HepG2 (cell line): ENCODE measurements around the gene IGDCC3. TPM values are rescaled to one million over a fixed set of nuclear protein-coding genes. Genes with fewer than 3 reads are reported as not detected.

ENCODE experiments used
- ATAC-seq: fragments of 200-7000 bp; cut with Tn5 transposase; 3 replicates; pipeline ENCODE4 v1.9.1; 2020; ENCODE audit warnings: mild to moderate bottlenecking, moderate library complexity
- BruUV-seq: library from RNA; stranded (reverse); fragments of 400-500 nt; replicated peaks from 2 replicates; lab custom pipeline; 2021; lab: Mats Ljungman, UMichigan
- CTCF ChIA-PET: fragments of 300-600 bp; formaldehyde crosslinking; extraction: SDS; loops from one replicate; lab custom pipeline; 2021; ENCODE audit warnings: low total read pairs, inconsistent platforms, low intra/inter-chr PET ratio; lab: Yijun Ruan, JAX
- POLR2A ChIA-PET: fragments of 350-600 bp; sonication (Branson Sonifier 250); formaldehyde crosslinking; loops from one replicate; lab custom pipeline; 2020; ENCODE audit warnings: antibody characterized with exemption, inconsistent platforms; lab: Yijun Ruan, JAX
- DNase-seq: peaks from one replicate; pipeline ENCODE4 v3.0.0-alpha.2; 2015; ENCODE audit warnings: low spot score
- FAIRE-seq: peaks from 3 replicates; lab custom pipeline; 2011; peaks lifted over from hg19 to GRCh38; lab: Jason Lieb, UNC
- H2AFZ ChIP-seq: one replicate; pipeline ENCODE4 v1.6.1; 2011; ENCODE audit warnings: low read length, inconsistent platforms
- H3K27ac ChIP-seq: fragments of 300-600 bp; 3 replicates; pipeline ENCODE4 v1.8.0; 2011; ENCODE audit warnings: mixed run types, mild to moderate bottlenecking, mixed read lengths, low read length, inconsistent platforms; ENCODE audit not compliant: insufficient read depth; ENCODE audit errors: extremely low read length
- H3K27me3 ChIP-seq, 2 experiments: fragments of 200-600 bp in 1 of 2; 2 replicates in 1 of 2; 3 replicates in 1 of 2; pipeline versions ENCODE4 v1.6.0 to v1.8.0; 2011; ENCODE audit warnings: low read length in 2 of 2, mild to moderate bottlenecking in 2 of 2, moderate library complexity in 2 of 2, inconsistent platforms in 1 of 2; ENCODE audit not compliant: insufficient read depth in 2 of 2, control insufficient read depth in 1 of 2
- H3K36me3 ChIP-seq, 2 experiments: fragments of 200-600 bp in 1 of 2; replicated peaks in 1 of 2; 2 replicates in 1 of 2; 3 replicates in 1 of 2; pipeline versions ENCODE4 v1.5.1 to v1.8.0; 2011; ENCODE audit warnings: low read length in 2 of 2, inconsistent platforms in 1 of 2; ENCODE audit not compliant: insufficient read depth in 2 of 2, control insufficient read depth in 1 of 2
- H3K4me1 ChIP-seq: 2 replicates; pipeline ENCODE4 v1.5.1; 2012; ENCODE audit warnings: low read length, inconsistent platforms; ENCODE audit not compliant: insufficient read depth
- H3K4me2 ChIP-seq: 2 replicates; pipeline ENCODE4 v1.6.0; 2011; ENCODE audit warnings: low read depth, low read length, inconsistent platforms
- H3K4me3 ChIP-seq, 3 experiments: fragments of 200-600 bp in 1 of 3; sonication (generic), shearing (Covaris generic) in 1 of 3; replicated peaks in 1 of 3; 2 replicates each; pipeline ENCODE4 v1.5.1; 2011 to 2016; ENCODE audit warnings: low read length in 3 of 3, inconsistent platforms in 2 of 3, low read depth in 2 of 3, mild to moderate bottlenecking in 2 of 3, control low read depth in 1 of 3, mixed read lengths in 1 of 3; ENCODE audit not compliant: insufficient read depth in 1 of 3
- H3K79me2 ChIP-seq: one replicate; pipeline ENCODE4 v1.6.1; 2011; ENCODE audit warnings: low read length, inconsistent platforms; ENCODE audit not compliant: insufficient read depth
- H3K9ac ChIP-seq: 2 replicates; pipeline ENCODE4 v1.6.0; 2011; ENCODE audit warnings: mild to moderate bottlenecking, low read depth, low read length, inconsistent platforms; ENCODE audit not compliant: insufficient read depth
- H3K9me3 ChIP-seq: 2 replicates; pipeline ENCODE4 v1.5.1; 2012; ENCODE audit warnings: mild to moderate bottlenecking, low read length
- H4K20me1 ChIP-seq: 2 replicates; pipeline ENCODE4 v1.6.0; 2011; ENCODE audit warnings: inconsistent platforms, mild to moderate bottlenecking, low read length, moderate library complexity; ENCODE audit not compliant: insufficient read depth
- ATF7-NPFF ChIP-seq: sonication (generic); formaldehyde crosslinking; IDR thresholded peaks from 2 replicates; pipeline ENCODE4 v1.8.1; 2023; ENCODE audit warnings: mild to moderate bottlenecking, low read depth, missing genetic modification reagents, moderate library complexity
- CREM ChIP-seq, 2 experiments: sonication (generic) in 1 of 2; formaldehyde crosslinking in 1 of 2; IDR thresholded peaks; 2 replicates each; pipeline versions ENCODE4 v1.4.0 to v1.6.1; 2016 to 2020; ENCODE audit warnings: antibody characterized with exemption in 1 of 2, mild to moderate bottlenecking in 1 of 2, missing genetic modification reagents in 1 of 2
- ERF ChIP-seq: IDR thresholded peaks from 2 replicates; pipeline ENCODE4 v1.6.1; 2018; ENCODE audit warnings: missing biosample characterization, missing genetic modification reagents
- HOXA7 ChIP-seq: sonication (generic); formaldehyde crosslinking; IDR thresholded peaks from 2 replicates; pipeline ENCODE4 v1.8.1; 2022; ENCODE audit warnings: mild to moderate bottlenecking, missing genetic modification reagents, moderate library complexity
- PHF20 ChIP-seq: sonication (generic); formaldehyde crosslinking; IDR thresholded peaks from 2 replicates; pipeline ENCODE4 v1.5.0; 2020; ENCODE audit warnings: mild to moderate bottlenecking, missing genetic modification reagents
- POGZ ChIP-seq: sonication (generic); formaldehyde crosslinking; IDR thresholded peaks from 2 replicates; pipeline ENCODE4 v1.4.0; 2020; ENCODE audit warnings: mild to moderate bottlenecking, missing genetic modification reagents
- ZBTB21 ChIP-seq: sonication (generic); formaldehyde crosslinking; IDR thresholded peaks from 2 replicates; pipeline ENCODE4 v1.4.0; 2020; ENCODE audit warnings: missing genetic modification reagents
- ZNF280D ChIP-seq: sonication (generic); formaldehyde crosslinking; IDR thresholded peaks from 2 replicates; pipeline ENCODE4 v1.5.1; 2020; ENCODE audit warnings: mild to moderate bottlenecking, missing genetic modification reagents
- ZNF354B ChIP-seq: sonication (generic); formaldehyde crosslinking; IDR thresholded peaks from 2 replicates; pipeline ENCODE4 v1.8.0; 2022; ENCODE audit warnings: mild to moderate bottlenecking, missing genetic modification reagents
- ZNF674 ChIP-seq: sonication (generic); formaldehyde crosslinking; IDR thresholded peaks from 2 replicates; pipeline ENCODE4 v1.5.0; 2020; ENCODE audit warnings: low read depth, mild to moderate bottlenecking, missing genetic modification reagents
- ZNF839 ChIP-seq: sonication (generic); formaldehyde crosslinking; IDR thresholded peaks from 2 replicates; pipeline ENCODE4 v1.4.0; 2020; ENCODE audit warnings: missing genetic modification reagents, mild to moderate bottlenecking, borderline replicate concordance
- ZXDC ChIP-seq: sonication (generic); formaldehyde crosslinking; IDR thresholded peaks from 2 replicates; pipeline ENCODE4 v1.5.0; 2020; ENCODE audit warnings: mild to moderate bottlenecking, missing genetic modification reagents
- WGBS: methylation state at CpG from one replicate; pipeline ENCODE4 v1.1.6; 2017; ENCODE audit warnings: low lambda C conversion rate; 5-methylcytosine and 5-hydroxymethylcytosine counted together
- in situ Hi-C: cut with HindIII; loops from 2 replicates; pipeline ENCODE4 v1.10.0; 2017; ENCODE audit warnings: low pct_unique_long_range_greater_than_20kb; ENCODE audit not compliant: extremely low pct_ligation_motif_present
- intact Hi-C: fragments of 100-400 bp; cut with micrococcal nuclease; formaldehyde crosslinking; loops from one replicate; pipeline ENCODE4 v1.10.0; 2022; ENCODE audit not compliant: unreplicated experiment
- polyA plus RNA-seq, 8 experiments: library from polyadenylated mRNA; depleted of rRNA in 3 of 8; stranded (reverse) in 7 of 8; unstranded in 1 of 8; fragments of >200 nt; fragmentation: Illumina TruSeq in 4 of 8; extraction: Trizol in 4 of 8; gene quantifications; 2 replicates each; pipeline versions ENCODE4 v1.2.1 to v1.2.3, GENCODE V29; 2011 to 2016; ENCODE audit warnings: low read depth in 4 of 8, missing spikeins in 1 of 8, mixed read lengths in 1 of 8; ENCODE audit not compliant: insufficient read depth in 1 of 8
- total RNA-seq, 5 experiments: library from RNA; depleted of rRNA; stranded (reverse); fragments of >200 nt; fragmentation: Illumina TruSeq; extraction: Trizol; gene quantifications; 2 replicates each; pipeline ENCODE4 v1.2.3, GENCODE V29; 2016; ENCODE audit warnings: low read depth in 1 of 5
- TF ChIP-seq, protein P1 (sequence below), 2 experiments: fragments of 450-650 bp in 1 of 2; sonication (generic) in 1 of 2; formaldehyde crosslinking; IDR thresholded peaks; 2 replicates each; pipeline versions ENCODE4 v1.5.0 to v1.8.0; 2020 to 2022; ENCODE audit warnings: mild to moderate bottlenecking in 1 of 2, missing genetic modification reagents in 1 of 2

The IGDCC3 gene
- total and polyA plus RNA-seq, 2 of the 13 experiments (the other 11 are each of a cell fraction or from before 2014, with no cell fraction given): 30.1 to 51.8 TPM

GRCh38 chr15:65305150-65305758 is 72.5 kb downstream of the IGDCC3 start (continued):
- TF ChIP-seq ZXDC (0 out of 2 replicates have a peak, but pooled peaks have one; percentile 16), ZNF839 (CRISPR knock-in tag) (no peak), ATF7-NPFF (peak; percentile 10; the same call in 1 of the 2 replicates)

DNA sequence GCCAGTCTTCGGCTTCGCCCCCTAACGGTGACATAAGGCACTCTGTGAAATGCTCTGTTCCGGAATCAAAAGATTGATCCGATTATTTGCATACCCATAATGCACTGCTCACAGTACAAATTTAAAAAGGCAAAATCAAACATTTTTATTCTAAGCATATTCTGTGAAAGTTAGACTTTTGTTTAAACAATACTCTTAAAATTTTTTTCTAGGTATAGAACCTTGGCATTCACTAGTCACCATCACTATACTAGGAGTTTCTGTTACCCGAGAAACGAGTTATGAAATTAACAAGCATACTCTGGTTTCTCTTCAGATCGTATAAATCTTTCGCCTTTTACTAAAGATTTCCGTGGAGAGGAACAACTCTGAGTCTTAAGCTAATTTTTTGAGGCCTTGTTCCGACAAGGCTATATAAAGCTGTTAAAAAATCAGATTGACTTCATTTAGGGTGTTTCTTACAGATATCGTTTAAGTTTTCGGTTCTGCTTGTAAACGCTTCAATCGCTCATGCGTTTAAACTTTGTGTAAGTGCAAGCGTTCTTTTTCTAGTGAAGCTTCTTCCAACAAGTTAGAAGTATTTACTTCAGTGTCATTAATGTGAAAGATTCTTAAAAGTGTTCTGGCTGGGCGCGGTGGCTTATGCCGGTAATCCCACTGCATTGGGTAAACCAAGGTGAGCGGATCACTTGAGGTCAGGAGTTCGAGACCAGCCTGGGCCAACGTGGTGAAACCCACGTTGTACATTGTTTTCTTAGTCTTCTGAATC is 73.2 kb downstream of the IGDCC3 start, which contains the start of gene RNU5B-1:
TSS of gene RNU5B-1 (plus strand) at position 297 of the 769 bp plus-strand sequence.
- intact Hi-C loops (loop anchor here (1.0 kb wide), 2 partner anchors 8 kb away; partner anchors contain the start of gene RNU5A-1), in situ Hi-C loops (no loop called here)
- peak; percentile 62 for ATAC-seq
- Histone ChIP-seq H3K4me2 (peak within 1 kb of the TSS; percentile 94), H3K4me1 (peaks cover 42% of the 10 kb centered on the region), H3K27ac (peak within 1 kb of the TSS; percentile 91), H3K9ac (peak within 1 kb of the TSS; percentile 86), H4K20me1 (no peaks in the 10 kb centered on the region), H3K79me2 (peaks cover 4% of the 10 kb centered on the region), H3K27me3 (no peaks in the 10 kb centered on the region; a peak in 1 of 5 replicates), H3K4me3 (peak within 1 kb of the TSS; percentile 62 to 81 (median 73)), H3K36me3 (no peaks in the 10 kb centered on the region), H2AFZ (peak within 1 kb of the TSS; percentile 65), H3K9me3 (no peaks in the 10 kb centered on the region)
- ChIA-PET POLR2A (interaction anchor here (0.6 to 2.4 kb wide), 37 partner anchors 9 to 1141 kb away, joined by 3 to 50 read pairs (median 6); partner anchors contain the start of genes CLPX, DPP8, HACD3 and IGDCC3), CTCF (interaction anchor here (1.0 kb wide), 1 partner anchor 116 kb away, joined by 5 read pairs; no protein-coding TSS in a partner anchor)
- WGBS: 1% methylated on average over 24 of the region's 24 CpGs
- BruUV-seq: TSS peak; percentile 99
- DNase-seq: peak; percentile 93
- FAIRE-seq: peak; percentile 61
- TF ChIP-seq POGZ (CRISPR knock-in tag) (peak; percentile 65; the same call in 1 of the 2 replicates), CREM (IDR thresholded peaks at IDR 0.05) (peak; percentile 84), CREM (CRISPR knock-in tag; IDR thresholded peaks at IDR 0.05) (no peak), ZBTB21 (peak; percentile 51; the same call in 1 of the 2 replicates), ERF (peak; percentile 92), HOXA7 (CRISPR knock-in tag) (no peak), PHF20 (CRISPR knock-in tag) (0 out of 2 replicates have a peak, but pooled peaks have one; percentile 22), ZNF354B (CRISPR knock-in tag) (no peak), ZNF280D (CRISPR knock-in tag) (peak; percentile 46; the same call in 1 of the 2 replicates), ZNF674 (CRISPR knock-in tag) (no peak)
- TF ChIP-seq, protein P1, sequence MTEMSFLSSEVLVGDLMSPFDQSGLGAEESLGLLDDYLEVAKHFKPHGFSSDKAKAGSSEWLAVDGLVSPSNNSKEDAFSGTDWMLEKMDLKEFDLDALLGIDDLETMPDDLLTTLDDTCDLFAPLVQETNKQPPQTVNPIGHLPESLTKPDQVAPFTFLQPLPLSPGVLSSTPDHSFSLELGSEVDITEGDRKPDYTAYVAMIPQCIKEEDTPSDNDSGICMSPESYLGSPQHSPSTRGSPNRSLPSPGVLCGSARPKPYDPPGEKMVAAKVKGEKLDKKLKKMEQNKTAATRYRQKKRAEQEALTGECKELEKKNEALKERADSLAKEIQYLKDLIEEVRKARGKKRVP (CRISPR knock-in tag; IDR thresholded peaks at IDR 0.05): peak; percentile 72 to 86; a peak in 3 of 4 replicates
